Measurements from ENCODE around the gene ADK. TPM values are rescaled to one million over a fixed set of nuclear protein-coding genes. Genes with fewer than 3 reads are reported as not detected.

The ADK gene
- total RNA-seq, 4 donors from 2014 or later, result 15.3 to 23.3 (median 20.8) TPM

GRCh38 chr10:74738052-74738451 is 587.0 kb downstream of the ADK start:
- WGBS, 2 donors (ENCODE audit: low coverage in 1 of 2), result no CpG with 5 or more reads among the region's 1 CpG
- Histone ChIP-seq H3K27ac (no peak overlapping the region), H3K36me3 (no peaks in the 10 kb centered on the region), H3K9me3 (no peaks in the 10 kb centered on the region), H3K27me3 (no peaks in the 10 kb centered on the region), H3K4me1 (no peaks in the 10 kb centered on the region), H3K4me3 (no peak overlapping the region)
- TF ChIP-seq, protein P1, sequence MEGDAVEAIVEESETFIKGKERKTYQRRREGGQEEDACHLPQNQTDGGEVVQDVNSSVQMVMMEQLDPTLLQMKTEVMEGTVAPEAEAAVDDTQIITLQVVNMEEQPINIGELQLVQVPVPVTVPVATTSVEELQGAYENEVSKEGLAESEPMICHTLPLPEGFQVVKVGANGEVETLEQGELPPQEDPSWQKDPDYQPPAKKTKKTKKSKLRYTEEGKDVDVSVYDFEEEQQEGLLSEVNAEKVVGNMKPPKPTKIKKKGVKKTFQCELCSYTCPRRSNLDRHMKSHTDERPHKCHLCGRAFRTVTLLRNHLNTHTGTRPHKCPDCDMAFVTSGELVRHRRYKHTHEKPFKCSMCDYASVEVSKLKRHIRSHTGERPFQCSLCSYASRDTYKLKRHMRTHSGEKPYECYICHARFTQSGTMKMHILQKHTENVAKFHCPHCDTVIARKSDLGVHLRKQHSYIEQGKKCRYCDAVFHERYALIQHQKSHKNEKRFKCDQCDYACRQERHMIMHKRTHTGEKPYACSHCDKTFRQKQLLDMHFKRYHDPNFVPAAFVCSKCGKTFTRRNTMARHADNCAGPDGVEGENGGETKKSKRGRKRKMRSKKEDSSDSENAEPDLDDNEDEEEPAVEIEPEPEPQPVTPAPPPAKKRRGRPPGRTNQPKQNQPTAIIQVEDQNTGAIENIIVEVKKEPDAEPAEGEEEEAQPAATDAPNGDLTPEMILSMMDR (IDR thresholded peaks at IDR 0.05), result no peak
- TF ChIP-seq POLR2AphosphoS5 (IDR thresholded peaks at IDR 0.05) (no peak), POLR2A (IDR thresholded peaks at IDR 0.05) (no peak), EP300 (IDR thresholded peaks at IDR 0.05) (no peak)
- ATAC-seq, result no peak

DNA sequence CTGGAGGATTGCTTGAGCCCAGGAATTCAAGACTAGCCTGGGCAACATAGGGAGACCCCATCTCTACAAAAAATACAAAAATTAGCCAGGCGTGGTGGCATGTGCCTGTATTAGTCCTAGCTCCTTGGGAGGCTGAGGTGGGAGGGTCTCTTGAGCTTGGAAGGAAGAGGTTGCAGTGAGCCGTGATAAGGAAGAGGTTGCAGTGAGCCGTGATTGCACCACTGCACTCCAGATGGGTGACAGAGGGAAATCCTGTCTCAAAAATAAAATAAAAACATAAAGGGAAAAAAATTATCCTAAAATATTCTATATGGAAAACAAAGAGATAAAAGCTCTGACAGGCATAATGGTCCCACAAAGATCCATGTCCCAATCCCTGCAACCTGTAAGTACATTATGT is 587.5 kb downstream of the ADK start:
- no peak for TF ChIP-seq POLR2A (IDR thresholded peaks at IDR 0.05)
- TF ChIP-seq POLR2AphosphoS5 (IDR thresholded peaks at IDR 0.05), result no peak
- TF ChIP-seq, protein P1 (IDR thresholded peaks at IDR 0.05), result no peak
- TF ChIP-seq EP300 (IDR thresholded peaks at IDR 0.05), result no peak
- Histone ChIP-seq H3K4me1 (no peaks in the 10 kb centered on the region), H3K27me3 (no peaks in the 10 kb centered on the region), H3K36me3 (no peaks in the 10 kb centered on the region), H3K27ac (no peak overlapping the region), H3K4me3 (no peak overlapping the region), H3K9me3 (no peaks in the 10 kb centered on the region)
- 42 to 100% methylated on average over 2 to 3 of the region's 3 CpGs for WGBS, 2 donors (ENCODE audit: low coverage in 1 of 2)
- ATAC-seq, result no peak

DNA sequence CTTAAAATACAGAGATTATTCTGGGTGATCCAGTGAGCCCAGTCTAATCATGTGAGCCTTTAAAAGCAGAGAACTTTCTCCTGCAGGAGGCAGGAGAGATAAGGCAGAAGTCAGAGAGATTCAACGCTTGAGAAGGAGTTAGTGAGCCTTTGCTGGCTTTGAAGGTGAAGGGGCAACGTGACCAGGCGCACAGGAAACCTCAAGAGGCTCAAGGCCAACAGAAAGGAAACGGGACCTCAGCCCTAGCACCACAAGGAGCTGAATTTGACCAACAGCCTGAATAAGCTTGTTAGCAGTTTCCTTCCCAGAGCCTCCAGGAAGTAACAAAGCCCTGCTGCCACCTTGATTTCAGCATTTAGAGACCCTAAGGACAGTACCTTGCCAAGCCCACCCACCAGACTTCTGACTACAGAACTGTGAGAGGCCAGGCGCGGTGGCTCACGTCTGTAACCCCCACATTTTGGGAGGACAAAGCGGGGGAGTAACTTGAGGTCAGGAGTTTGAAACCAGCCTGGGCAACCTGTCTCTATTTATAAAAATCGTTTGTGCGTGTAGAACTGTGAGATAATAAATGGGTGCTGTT is 588.1 kb downstream of the ADK start:
- WGBS, 2 donors (ENCODE audit: low coverage in 1 of 2), result 57 to 76% methylated on average over 9 to 10 of the region's 10 CpGs
- ATAC-seq, result no peak
- no peak for TF ChIP-seq POLR2AphosphoS5 (IDR thresholded peaks at IDR 0.05)
- TF ChIP-seq EP300 (IDR thresholded peaks at IDR 0.05), result no peak
- TF ChIP-seq, protein P1 (IDR thresholded peaks at IDR 0.05), result peak in 1 of 4 experiments; percentile 33
- Histone ChIP-seq H3K4me3 (no peak overlapping the region), H3K27me3 (no peaks in the 10 kb centered on the region), H3K9me3 (no peaks in the 10 kb centered on the region), H3K27ac (no peak overlapping the region), H3K36me3 (no peaks in the 10 kb centered on the region), H3K4me1 (no peaks in the 10 kb centered on the region)

DNA sequence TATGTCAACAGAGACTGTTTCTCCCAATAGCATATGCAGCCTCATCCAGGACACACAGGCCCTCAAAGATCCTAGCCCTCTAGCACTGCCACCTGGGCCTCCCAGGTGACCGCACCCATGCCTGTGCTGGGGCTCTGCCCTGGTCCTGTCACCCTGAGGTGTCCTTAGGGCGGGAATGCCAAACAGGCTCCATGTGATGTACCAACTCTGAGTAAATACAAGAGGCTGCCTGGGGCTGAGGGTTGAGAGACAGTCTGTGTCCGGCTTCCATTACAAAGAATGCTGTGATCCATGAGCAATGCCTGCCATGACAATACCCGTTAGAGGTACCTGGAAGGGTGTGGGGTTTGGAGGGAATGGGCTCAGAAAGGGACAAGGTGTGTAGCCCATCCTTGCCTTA is 592.4 kb downstream of the ADK start:
- H3K9me3 ChIP-seq, result no peaks in the 10 kb centered on the region
- H3K4me3 ChIP-seq, result no peak overlapping the region
- H3K36me3 ChIP-seq, result no peaks in the 10 kb centered on the region
- TF ChIP-seq EP300 (IDR thresholded peaks at IDR 0.05) (no peak), POLR2AphosphoS5 (IDR thresholded peaks at IDR 0.05) (no peak)
- TF ChIP-seq, protein P1 (IDR thresholded peaks at IDR 0.05), result no peak
- H3K4me1 ChIP-seq, result no peaks in the 10 kb centered on the region
- no peak overlapping the region for H3K27ac ChIP-seq
- ATAC-seq, result no peak
- no peaks in the 10 kb centered on the region for H3K27me3 ChIP-seq
- WGBS, 2 donors (ENCODE audit: low coverage in 1 of 2), result 87% methylated on average over 3 of the region's 4 CpGs; no CpG with 5 or more reads in 1 of the 2 donors

DNA sequence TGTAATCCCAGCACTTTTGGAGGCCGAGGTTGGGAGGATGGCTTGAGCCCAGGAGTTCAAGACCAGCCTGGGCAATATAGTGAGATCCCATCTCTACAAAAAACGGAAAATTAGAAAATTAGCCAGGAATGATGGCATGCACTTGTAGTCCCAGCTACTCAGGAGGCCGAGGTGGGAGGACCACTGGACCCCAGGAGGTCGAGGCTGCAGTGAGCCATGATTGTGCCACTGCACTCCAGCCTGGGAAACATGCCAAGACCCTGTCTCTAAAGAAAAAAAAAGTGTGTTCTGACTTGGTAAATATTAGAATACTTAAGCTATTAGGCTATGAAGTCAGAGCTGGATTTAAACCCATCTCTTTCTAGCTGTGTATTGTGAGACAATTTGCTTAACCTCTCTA is 594.4 kb downstream of the ADK start:
- no peak for ATAC-seq
- Histone ChIP-seq H3K9me3 (no peaks in the 10 kb centered on the region), H3K27me3 (no peaks in the 10 kb centered on the region), H3K27ac (no peak overlapping the region), H3K36me3 (no peaks in the 10 kb centered on the region), H3K4me3 (no peak overlapping the region), H3K4me1 (no peaks in the 10 kb centered on the region)
- 78 to 94% methylated on average over 3 to 4 of the region's 4 CpGs for WGBS, 2 donors (ENCODE audit: low coverage in 1 of 2)
- TF ChIP-seq POLR2A (IDR thresholded peaks at IDR 0.05) (no peak), EP300 (IDR thresholded peaks at IDR 0.05) (no peak), POLR2AphosphoS5 (IDR thresholded peaks at IDR 0.05) (no peak)
- TF ChIP-seq, protein P1 (IDR thresholded peaks at IDR 0.05), result no peak

Measured in gastroesophageal sphincter (tissue), 4 donors.